HG03575 (cell line): ENCODE results near the gene DMRTC1.
"Not testable (repeated sequence)": the region's sequence is repeated elsewhere in the genome, so short reads cannot be mapped to it uniquely, and the experiment has no call there.

ENCODE experiments used
- ATAC-seq: cut with Tn5 transposase; IDR thresholded peaks from one replicate; pipeline ENCODE4 v1.9.1; 2021; ENCODE audit not compliant: unreplicated experiment, insufficient number of reproducible peaks, low FRiP score; ENCODE audit errors: extremely low read depth

Gene DMRTC1

GRCh38 chrX:72943819-72944169 lies at the start of gene DMRTC1:
TSS of gene DMRTC1 (minus strand) at chrX:72943837. CDS start at chrX:72875694, 68,143 bp downstream.
- ATAC-seq: not testable (repeated sequence)

GRCh38 chrX:72980894-72981469 lies 37.3 kb upstream of the DMRTC1 start:
- ATAC-seq: not testable (repeated sequence)

GRCh38 chrX:72974885-72975284 lies 31.2 kb upstream of the DMRTC1 start:
- ATAC-seq: not testable (repeated sequence)

- ATAC-seq: not testable (repeated sequence)
Measured at GRCh38 chrX:72971859-72972258, 28.2 kb upstream of the DMRTC1 start.

- ATAC-seq: not testable (repeated sequence)
Measured at GRCh38 chrX:72959971-72960370, 16.3 kb upstream of the DMRTC1 start.

- not testable (repeated sequence) for ATAC-seq
Measured at GRCh38 chrX:72943035-72943818, 410 bp downstream of the DMRTC1 start.

GRCh38 chrX:72942272-72942671 lies 1.4 kb downstream of the DMRTC1 start:
- not testable (repeated sequence) for ATAC-seq

GRCh38 chrX:72937906-72938305 lies 5.7 kb downstream of the DMRTC1 start, which contains the start of gene FAM236A:
TSS of gene FAM236A (plus strand) at chrX:72938206. CDS start at chrX:72938263, 57 bp downstream.
- ATAC-seq: not testable (repeated sequence)

GRCh38 chrX:72936882-72937455 lies 6.7 kb downstream of the DMRTC1 start:
- ATAC-seq: not testable (repeated sequence)

- ATAC-seq: not testable (repeated sequence)
Measured at GRCh38 chrX:72936455-72936854, 7.2 kb downstream of the DMRTC1 start.

- ATAC-seq: not testable (repeated sequence)
Measured at GRCh38 chrX:72932283-72932682, 11.4 kb downstream of the DMRTC1 start.

- ATAC-seq: not testable (repeated sequence)
Measured at GRCh38 chrX:72916096-72916495, 27.5 kb downstream of the DMRTC1 start.

- not testable (repeated sequence) for ATAC-seq
Measured at GRCh38 chrX:72912315-72912714, 31.3 kb downstream of the DMRTC1 start, which contains the start of gene FAM236C. TSS of gene FAM236C (plus strand) at chrX:72912615. CDS start at chrX:72912715, 100 bp downstream.

GRCh38 chrX:72889740-72890139 lies 53.9 kb downstream of the DMRTC1 start:
- not testable (repeated sequence) for ATAC-seq

GRCh38 chrX:72882898-72883297 lies 60.7 kb downstream of the DMRTC1 start:
- ATAC-seq: not testable (repeated sequence)

- ATAC-seq: not testable (repeated sequence)
Measured at GRCh38 chrX:72837532-72837931, 106.1 kb downstream of the DMRTC1 start.

- not testable (repeated sequence) for ATAC-seq
Measured at GRCh38 chrX:72830701-72831100, 112.9 kb downstream of the DMRTC1 start.
